Stomach (tissue), 9 donors: ENCODE results near the gene PDK2. TPM values are rescaled to one million over a fixed set of nuclear protein-coding genes. Genes with fewer than 3 reads are reported as not detected.

Experiments
- DNase-seq, 2 donors: peaks; one replicate each; pipeline versions ENCODE4 v3.0.0 to v3.0.0-alpha.2; 2013 to 2019
- H3K27ac ChIP-seq, 5 donors: fragments of 200-600 bp in 4 of 5; sonication (generic) in 4 of 5; one replicate each; pipeline ENCODE4 v1.5.1; 2013 to 2019; ENCODE audit warnings: mild to moderate bottlenecking in 1 of 5, moderate library complexity in 1 of 5
- H3K27me3 ChIP-seq, 3 donors: fragments of 200-600 bp; sonication (generic); one replicate each; pipeline ENCODE4 v1.5.1; 2017 to 2019; ENCODE audit warnings: mixed run types in 1 of 3
- H3K36me3 ChIP-seq, 4 donors: fragments of 200-600 bp; sonication (generic); 1 replicate in 3 of 4; 2 replicates in 1 of 4; pipeline ENCODE4 v1.5.1; 2016 to 2019
- H3K4me1 ChIP-seq, 4 donors: fragments of 200-600 bp; sonication (generic); one replicate each; pipeline ENCODE4 v1.5.1; 2016 to 2019
- H3K4me3 ChIP-seq, 4 donors: fragments of 200-600 bp; sonication (generic) in 3 of 4; one replicate each; pipeline ENCODE4 v1.5.1; 2016 to 2019; ENCODE audit warnings: mild to moderate bottlenecking in 1 of 4
- H3K9me3 ChIP-seq, 4 donors: fragments of 200-600 bp; sonication (generic); one replicate each; pipeline ENCODE4 v1.5.1; 2016 to 2019
- CTCF ChIP-seq, 7 experiments: fragments of 450-650 bp in 4 of 7; fragments of 200-600 bp in 3 of 7; sonication (generic) in 3 of 7; IDR thresholded peaks; one replicate each; pipeline ENCODE4 v1.5.1; 2016 to 2019; ENCODE audit warnings: antibody characterized with exemption in 7 of 7, control low read depth in 2 of 7, mild to moderate bottlenecking in 1 of 7
- EP300 ChIP-seq: sonication (generic); formaldehyde crosslinking; IDR thresholded peaks from one replicate; pipeline ENCODE4 v1.6.1; 2017; ENCODE audit warnings: antibody characterized with exemption
- POLR2A ChIP-seq, 4 donors: fragments of 450-650 bp; IDR thresholded peaks; one replicate each; pipeline ENCODE4 v1.6.1; 2016; ENCODE audit warnings: antibody characterized with exemption in 4 of 4, control low read depth in 2 of 4, mild to moderate bottlenecking in 1 of 4, moderate library complexity in 1 of 4
- POLR2AphosphoS5 ChIP-seq, 3 donors: sonication (generic); formaldehyde crosslinking; IDR thresholded peaks; one replicate each; pipeline ENCODE4 v1.6.1; 2016; ENCODE audit warnings: antibody characterized with exemption in 3 of 3
- WGBS, 5 donors: extraction: QIAGEN DNeasy Blood & Tissue Kit in 3 of 5; methylation state at CpG; one replicate each; pipeline versions ENCODE4 v1.1.5 to v1.1.7; 2013 to 2018; 5-methylcytosine and 5-hydroxymethylcytosine counted together
- intact Hi-C: fragments of 100-400 bp; cut with DNase I; formaldehyde crosslinking; loops from one replicate; pipeline ENCODE4 v1.15.1; 2023; ENCODE audit warnings: low total_unique reads
- polyA plus RNA-seq, 3 donors: library from polyadenylated mRNA; stranded (reverse); fragments of 200-250 nt; gene quantifications; one replicate each; pipeline ENCODE4 v1.2.3, GENCODE V29; 2013
- total RNA-seq, 5 donors: library from RNA; depleted of rRNA; stranded (reverse); fragments of >200 nt; gene quantifications; one replicate each; pipeline versions ENCODE4 v1.1.0 to v1.2.3, GENCODE V29; 2014 to 2016
- donor health status: healthy with polysubstance abuse.
- donor health status: Bipolar disorder and iron deficiency.
- donor health status: healthy.

The PDK2 gene
- total and polyA plus RNA-seq, 8 donors = 4.6 to 255 (median 20.4) TPM

GRCh38 chr17:50072925-50073324 lies 22.2 kb upstream of the PDK2 start:
- Histone ChIP-seq H3K9me3 (peaks cover 0 to 4% (median 0%) of the 10 kb centered on the region in 4 donors), H3K27ac (no peak overlapping the region), H3K4me3 (no peak overlapping the region), H3K4me1 (no peaks in the 10 kb centered on the region), H3K27me3 (no peaks in the 10 kb centered on the region), H3K36me3 (peaks cover 80 to 100% (median 99%) of the 10 kb centered on the region in 4 donors)
- WGBS, 5 donors = 57 to 83% (median 75%) methylated on average over 1 of the region's 1 CpG
- intact Hi-C loops = no loop called here
- no peak for TF ChIP-seq POLR2A (IDR thresholded peaks at IDR 0.05)
- TF ChIP-seq EP300 = no peak
- no peak for TF ChIP-seq POLR2AphosphoS5 (IDR thresholded peaks at IDR 0.05)
- no peak for TF ChIP-seq CTCF (IDR thresholded peaks at IDR 0.05)
- DNase-seq = no peak

GRCh38 chr17:50074227-50074626 lies 20.9 kb upstream of the PDK2 start:
- H3K36me3 ChIP-seq = peaks cover 82 to 100% (median 99%) of the 10 kb centered on the region in 4 donors
- H3K4me3 ChIP-seq = no peak overlapping the region
- no peak for TF ChIP-seq POLR2AphosphoS5 (IDR thresholded peaks at IDR 0.05)
- TF ChIP-seq EP300 = no peak
- no peak for TF ChIP-seq POLR2A (IDR thresholded peaks at IDR 0.05)
- TF ChIP-seq CTCF (IDR thresholded peaks at IDR 0.05) = no peak
- peaks cover 0 to 4% (median 0%) of the 10 kb centered on the region in 4 donors for H3K9me3 ChIP-seq
- peaks cover under 1 to 4% (median 2%) of the 10 kb centered on the region in 4 donors for H3K4me1 ChIP-seq
- 84 to 95% (median 90%) methylated on average over 3 to 6 of the region's 6 CpGs for WGBS, 5 donors
- DNase-seq = no peak
- H3K27ac ChIP-seq = no peak overlapping the region
- no peaks in the 10 kb centered on the region for H3K27me3 ChIP-seq
- intact Hi-C loops = no loop called here

- Histone ChIP-seq H3K27me3 (no peaks in the 10 kb centered on the region), H3K36me3 (peaks cover 76 to 100% (median 99%) of the 10 kb centered on the region in 4 donors), H3K9me3 (peaks cover 0 to 4% (median 0%) of the 10 kb centered on the region in 4 donors), H3K27ac (no peak overlapping the region), H3K4me3 (no peak overlapping the region), H3K4me1 (peaks cover 9 to 13% (median 9%) of the 10 kb centered on the region in 4 donors)
- no peak for TF ChIP-seq POLR2A (IDR thresholded peaks at IDR 0.05)
- no peak for TF ChIP-seq POLR2AphosphoS5 (IDR thresholded peaks at IDR 0.05)
- TF ChIP-seq EP300 = no peak
- no peak for TF ChIP-seq CTCF (IDR thresholded peaks at IDR 0.05)
- DNase-seq = no peak
- 93 to 97% (median 94%) methylated on average over 15 to 16 of the region's 16 CpGs for WGBS, 5 donors
- intact Hi-C loops = no loop called here
Observed at GRCh38 chr17:50075446-50076032, 19.6 kb upstream of the PDK2 start.

- WGBS, 5 donors = 89 to 95% (median 92%) methylated on average over 15 to 16 of the region's 16 CpGs
- Histone ChIP-seq H3K27me3 (no peaks in the 10 kb centered on the region), H3K27ac (peak overlapping the region in 2 of 5 donors; percentile 8 to 13), H3K9me3 (peaks cover 0 to 4% (median 0%) of the 10 kb centered on the region in 4 donors), H3K36me3 (peaks cover 76 to 100% (median 99%) of the 10 kb centered on the region in 4 donors), H3K4me1 (peaks cover 9 to 13% (median 9%) of the 10 kb centered on the region in 4 donors), H3K4me3 (no peak overlapping the region)
- intact Hi-C loops = no loop called here
- TF ChIP-seq EP300 (no peak), POLR2AphosphoS5 (IDR thresholded peaks at IDR 0.05) (no peak), POLR2A (IDR thresholded peaks at IDR 0.05) (no peak), CTCF (IDR thresholded peaks at IDR 0.05) (no peak)
- no peak for DNase-seq
Observed at GRCh38 chr17:50076221-50076590, 18.9 kb upstream of the PDK2 start.
